Measurements from ENCODE around the gene CFLAR. TPM values are rescaled to one million over a fixed set of nuclear protein-coding genes. Genes with fewer than 3 reads are reported as not detected.

The CFLAR gene
- total RNA-seq, 1 experiment from 2014 or later = 75.4 TPM

DNA sequence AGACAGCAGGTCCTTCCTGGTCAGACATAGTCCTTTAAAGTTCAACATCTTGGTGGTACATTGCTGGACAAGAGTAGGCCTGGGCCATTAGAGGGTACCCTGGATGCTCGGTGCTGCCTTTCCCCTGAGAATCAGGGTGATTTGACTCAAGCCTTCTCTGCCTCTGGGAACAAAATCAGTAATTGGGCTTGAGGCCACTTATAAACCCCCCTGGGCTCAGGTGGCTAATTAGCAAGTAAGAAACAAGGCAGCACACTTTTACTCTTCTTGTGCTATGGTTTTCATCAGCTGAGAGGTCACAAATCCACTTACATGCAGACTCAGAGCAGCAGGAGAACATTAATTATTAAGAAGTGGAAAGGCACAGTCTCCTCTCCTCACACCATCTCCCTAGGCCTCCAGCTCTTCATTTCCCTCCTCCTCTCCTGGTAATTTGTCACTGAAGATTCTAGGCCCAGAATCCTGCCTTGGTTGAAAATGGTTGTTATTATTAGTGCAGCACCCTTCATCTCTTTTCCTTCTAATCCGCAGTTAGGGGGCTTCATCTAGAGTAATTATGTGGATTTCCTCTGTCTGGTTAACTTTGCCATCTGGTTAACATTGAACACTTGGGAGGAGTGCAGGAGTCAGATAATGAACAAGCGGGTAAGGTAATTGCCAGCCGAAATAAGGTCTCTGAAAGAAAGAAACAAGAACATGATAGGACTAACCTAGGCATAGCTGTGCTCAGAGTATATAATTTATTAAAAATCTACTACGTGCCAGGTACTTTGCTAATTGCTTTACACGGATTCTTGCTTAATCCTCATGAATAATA, 37.2 kb downstream of the CFLAR start:
- peaks cover 43% of the 10 kb centered on the region for H3F3A ChIP-seq (ENCODE audit: insufficient read depth, low read depth)
- ChIA-PET CTCF (interaction anchor here (0.6 kb wide), 1 partner anchor 42 kb away, joined by 4 read pairs; no protein-coding TSS in a partner anchor), POLR2A (ENCODE audit: unreplicated experiment) (no interaction called here)
- no peaks in the 10 kb centered on the region for H3K9me3 ChIP-seq (ENCODE audit: insufficient read depth, low read depth)
- H3K27me3 ChIP-seq (ENCODE audit: insufficient read depth, low read depth) = no peaks in the 10 kb centered on the region
- no peak overlapping the region for H3K27ac ChIP-seq
- peaks cover 42% of the 10 kb centered on the region for H3K4me1 ChIP-seq (replicated peaks; ENCODE audit: insufficient read depth)
- peaks cover 17% of the 10 kb centered on the region for H3K36me3 ChIP-seq (ENCODE audit: low read depth)
- TF ChIP-seq, protein P1, sequence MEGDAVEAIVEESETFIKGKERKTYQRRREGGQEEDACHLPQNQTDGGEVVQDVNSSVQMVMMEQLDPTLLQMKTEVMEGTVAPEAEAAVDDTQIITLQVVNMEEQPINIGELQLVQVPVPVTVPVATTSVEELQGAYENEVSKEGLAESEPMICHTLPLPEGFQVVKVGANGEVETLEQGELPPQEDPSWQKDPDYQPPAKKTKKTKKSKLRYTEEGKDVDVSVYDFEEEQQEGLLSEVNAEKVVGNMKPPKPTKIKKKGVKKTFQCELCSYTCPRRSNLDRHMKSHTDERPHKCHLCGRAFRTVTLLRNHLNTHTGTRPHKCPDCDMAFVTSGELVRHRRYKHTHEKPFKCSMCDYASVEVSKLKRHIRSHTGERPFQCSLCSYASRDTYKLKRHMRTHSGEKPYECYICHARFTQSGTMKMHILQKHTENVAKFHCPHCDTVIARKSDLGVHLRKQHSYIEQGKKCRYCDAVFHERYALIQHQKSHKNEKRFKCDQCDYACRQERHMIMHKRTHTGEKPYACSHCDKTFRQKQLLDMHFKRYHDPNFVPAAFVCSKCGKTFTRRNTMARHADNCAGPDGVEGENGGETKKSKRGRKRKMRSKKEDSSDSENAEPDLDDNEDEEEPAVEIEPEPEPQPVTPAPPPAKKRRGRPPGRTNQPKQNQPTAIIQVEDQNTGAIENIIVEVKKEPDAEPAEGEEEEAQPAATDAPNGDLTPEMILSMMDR (conservative IDR thresholded peaks at IDR 0.05) = no peak
- TF ChIP-seq EZH2 (IDR thresholded peaks at IDR 0.05; ENCODE audit: low read depth) = no peak
- intact Hi-C loops (cut with micrococcal nuclease; ENCODE audit: unreplicated experiment) = loop anchor here (10.0 kb wide), 1 partner anchor 188 kb away; the partner anchor contains the start of gene ORC2
- H3K79me2 ChIP-seq (ENCODE audit: low read depth) = peaks cover 12% of the 10 kb centered on the region
- no peak overlapping the region for H3K4me3 ChIP-seq
- H2AFZ ChIP-seq = no peak overlapping the region
- no TSS peak for BruUV-seq (replicated peaks)
- no peaks in the 10 kb centered on the region for H3K9me2 ChIP-seq (ENCODE audit: insufficient read depth)
- DNase-seq = no peak
- no peak overlapping the region for H3K4me2 ChIP-seq
- H4K20me1 ChIP-seq (ENCODE audit: insufficient read depth) = no peaks in the 10 kb centered on the region

DNA sequence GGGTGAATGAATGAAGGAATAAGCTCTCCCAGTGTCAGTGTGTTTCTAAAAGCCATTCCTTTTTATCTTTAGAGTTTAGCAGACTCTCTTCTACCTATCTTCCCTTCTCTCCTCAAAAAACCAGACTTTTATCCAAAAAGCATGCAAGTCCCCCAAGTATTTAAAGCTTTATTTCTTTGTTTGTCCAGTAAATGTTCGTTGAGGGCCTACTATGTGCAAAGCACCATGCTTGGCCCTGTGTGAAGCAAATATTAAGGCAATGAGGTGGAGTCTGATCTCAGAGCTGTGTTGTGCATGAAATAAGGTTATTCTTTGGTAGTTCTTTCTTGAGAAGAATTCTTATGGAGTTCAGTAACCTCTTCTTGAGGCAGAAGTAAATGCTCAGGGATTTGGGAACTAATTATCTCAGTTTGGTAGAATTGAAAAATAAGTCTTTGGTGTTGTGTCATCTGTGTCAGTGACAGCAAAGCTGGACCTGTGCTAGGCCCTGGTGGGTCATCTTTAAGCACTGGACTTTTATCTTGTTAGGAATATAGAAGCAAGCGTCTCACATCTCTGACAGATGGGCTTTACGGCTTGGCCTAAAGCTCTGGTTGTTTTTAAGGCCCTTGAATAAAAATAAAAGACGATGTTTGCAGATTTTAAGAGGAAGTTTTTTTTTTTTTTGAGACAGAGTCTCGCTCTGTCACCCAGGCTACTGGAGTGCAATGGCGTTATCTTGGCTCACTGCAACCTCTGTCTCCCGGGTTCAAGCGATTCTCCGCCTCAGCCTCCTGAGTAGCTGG, 38.8 kb downstream of the CFLAR start:
- peaks cover 17% of the 10 kb centered on the region for H3K36me3 ChIP-seq (ENCODE audit: low read depth)
- TF ChIP-seq EZH2 (IDR thresholded peaks at IDR 0.05; ENCODE audit: low read depth) = no peak
- TF ChIP-seq, protein P1 (conservative IDR thresholded peaks at IDR 0.05) = no peak
- H4K20me1 ChIP-seq (ENCODE audit: insufficient read depth) = no peaks in the 10 kb centered on the region
- peaks cover 12% of the 10 kb centered on the region for H3K79me2 ChIP-seq (ENCODE audit: low read depth)
- intact Hi-C loops (cut with micrococcal nuclease; ENCODE audit: unreplicated experiment) = loop anchor here (10.0 kb wide), 1 partner anchor 190 kb away; the partner anchor contains the start of gene ORC2
- BruUV-seq (replicated peaks) = no TSS peak
- no peak overlapping the region for H3K27ac ChIP-seq
- CTCF ChIA-PET = interaction anchor here (0.6 to 0.7 kb wide), 2 partner anchors 106 to 143 kb away, joined by 3 to 7 read pairs; no protein-coding TSS in a partner anchor
- no peak for DNase-seq
- peaks cover 26% of the 10 kb centered on the region for H3K4me1 ChIP-seq (replicated peaks; ENCODE audit: insufficient read depth)
- no peaks in the 10 kb centered on the region for H3K9me2 ChIP-seq (ENCODE audit: insufficient read depth)
- no peak overlapping the region for H2AFZ ChIP-seq
- H3K4me3 ChIP-seq = no peak overlapping the region
- no peaks in the 10 kb centered on the region for H3K27me3 ChIP-seq (ENCODE audit: insufficient read depth, low read depth)
- no peak overlapping the region for H3K4me2 ChIP-seq
- POLR2A ChIA-PET (ENCODE audit: unreplicated experiment) = no interaction called here
- H3K9me3 ChIP-seq (ENCODE audit: insufficient read depth, low read depth) = no peaks in the 10 kb centered on the region
- peaks cover 27% of the 10 kb centered on the region for H3F3A ChIP-seq (ENCODE audit: insufficient read depth, low read depth)

DNA sequence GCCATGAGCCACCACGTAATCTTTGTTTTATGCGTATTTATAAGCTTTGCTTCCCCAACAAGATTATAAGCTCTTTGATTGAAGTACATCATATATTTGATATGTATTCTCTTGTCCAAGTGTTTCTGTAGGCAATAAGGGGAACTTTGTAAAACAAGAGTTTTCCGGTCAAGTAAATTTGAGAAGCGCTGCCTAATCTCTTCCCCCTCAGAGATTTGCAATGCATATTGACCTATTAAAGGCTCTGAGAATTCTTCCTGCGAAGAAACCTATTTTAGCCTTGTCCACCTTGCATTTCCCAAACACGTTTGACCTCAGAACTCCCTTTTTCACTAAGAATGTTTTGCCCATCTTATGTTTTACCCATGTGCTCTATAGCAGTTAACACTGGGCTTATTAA, 40.1 kb downstream of the CFLAR start:
- peaks cover 14% of the 10 kb centered on the region for H3K4me1 ChIP-seq (replicated peaks; ENCODE audit: insufficient read depth)
- peaks cover 17% of the 10 kb centered on the region for H3K36me3 ChIP-seq (ENCODE audit: low read depth)
- intact Hi-C loops (cut with micrococcal nuclease; ENCODE audit: unreplicated experiment) = loop anchor here (10.0 kb wide), 1 partner anchor 191 kb away; the partner anchor contains the start of gene ORC2
- no peak for TF ChIP-seq EZH2 (IDR thresholded peaks at IDR 0.05; ENCODE audit: low read depth)
- TF ChIP-seq, protein P1 (conservative IDR thresholded peaks at IDR 0.05) = no peak
- no peak overlapping the region for H3K4me3 ChIP-seq
- peaks cover 12% of the 10 kb centered on the region for H3K79me2 ChIP-seq (ENCODE audit: low read depth)
- POLR2A ChIA-PET (ENCODE audit: unreplicated experiment) = no interaction called here
- H3K27me3 ChIP-seq (ENCODE audit: insufficient read depth, low read depth) = no peaks in the 10 kb centered on the region
- no peak overlapping the region for H3K4me2 ChIP-seq
- BruUV-seq (replicated peaks) = no TSS peak
- no peaks in the 10 kb centered on the region for H4K20me1 ChIP-seq (ENCODE audit: insufficient read depth)
- no peak overlapping the region for H3K27ac ChIP-seq
- H2AFZ ChIP-seq = no peak overlapping the region
- peaks cover 14% of the 10 kb centered on the region for H3F3A ChIP-seq (ENCODE audit: insufficient read depth, low read depth)
- no peaks in the 10 kb centered on the region for H3K9me2 ChIP-seq (ENCODE audit: insufficient read depth)
- CTCF ChIA-PET = no interaction called here
- DNase-seq = no peak
- H3K9me3 ChIP-seq (ENCODE audit: insufficient read depth, low read depth) = no peaks in the 10 kb centered on the region

Data from PC-9 (cell line).